GM21390 (cell line): ENCODE results near the gene EIF4EBP2.

Experiments used
- ATAC-seq: cut with Tn5 transposase; IDR thresholded peaks from one replicate; pipeline ENCODE4 v1.9.1; 2021; ENCODE audit not compliant: unreplicated experiment

EIF4EBP2 gene

DNA sequence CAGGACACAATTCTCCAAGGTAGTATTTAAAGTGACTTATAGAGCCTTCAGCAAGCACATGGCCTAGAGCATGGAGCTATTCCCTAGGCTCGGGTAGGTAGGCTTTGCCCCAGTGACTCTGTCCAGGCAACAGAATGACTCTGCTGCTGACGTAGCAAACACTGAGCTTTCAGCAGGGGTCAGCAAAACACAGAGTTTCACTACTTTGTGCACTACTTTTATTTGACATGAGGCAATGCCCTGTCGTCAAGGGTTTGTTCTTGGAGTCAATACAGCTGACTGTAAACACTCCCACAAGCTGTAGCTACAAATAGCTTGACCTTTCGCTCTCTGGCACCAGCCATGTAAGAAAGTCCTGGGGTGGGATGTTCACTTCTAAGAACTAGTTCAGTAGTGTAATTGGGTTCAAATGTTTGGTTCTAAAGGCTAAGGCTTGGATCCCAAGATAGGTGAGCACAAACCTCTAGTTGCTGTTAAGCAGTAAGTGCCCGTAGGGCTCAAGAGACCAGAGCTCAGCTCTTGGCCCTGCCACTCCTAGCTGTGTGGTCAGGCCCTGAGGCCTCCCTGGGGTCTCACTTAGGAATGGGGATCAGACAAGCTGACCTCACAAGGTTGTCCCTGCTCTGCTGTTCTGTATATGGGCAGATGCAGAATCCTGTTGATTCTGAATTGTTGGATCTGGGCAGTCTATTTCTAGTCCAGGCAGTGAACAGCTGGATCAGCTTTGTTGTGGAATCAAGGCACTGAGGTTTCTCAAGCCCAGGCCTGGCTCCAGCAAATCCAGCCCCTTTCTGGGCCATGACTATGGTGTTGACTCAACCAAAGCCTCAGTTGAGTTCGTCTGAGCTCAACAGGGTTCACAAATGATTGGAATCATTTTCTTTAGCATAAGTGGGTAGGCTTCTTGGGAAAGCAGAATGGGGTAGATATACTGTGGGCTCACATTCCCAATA lies 26.8 kb downstream of the EIF4EBP2 start:
- ATAC-seq = no peak

GRCh38 chr10:70432101-70432500 lies 28.2 kb downstream of the EIF4EBP2 start:
- no peak for ATAC-seq

DNA sequence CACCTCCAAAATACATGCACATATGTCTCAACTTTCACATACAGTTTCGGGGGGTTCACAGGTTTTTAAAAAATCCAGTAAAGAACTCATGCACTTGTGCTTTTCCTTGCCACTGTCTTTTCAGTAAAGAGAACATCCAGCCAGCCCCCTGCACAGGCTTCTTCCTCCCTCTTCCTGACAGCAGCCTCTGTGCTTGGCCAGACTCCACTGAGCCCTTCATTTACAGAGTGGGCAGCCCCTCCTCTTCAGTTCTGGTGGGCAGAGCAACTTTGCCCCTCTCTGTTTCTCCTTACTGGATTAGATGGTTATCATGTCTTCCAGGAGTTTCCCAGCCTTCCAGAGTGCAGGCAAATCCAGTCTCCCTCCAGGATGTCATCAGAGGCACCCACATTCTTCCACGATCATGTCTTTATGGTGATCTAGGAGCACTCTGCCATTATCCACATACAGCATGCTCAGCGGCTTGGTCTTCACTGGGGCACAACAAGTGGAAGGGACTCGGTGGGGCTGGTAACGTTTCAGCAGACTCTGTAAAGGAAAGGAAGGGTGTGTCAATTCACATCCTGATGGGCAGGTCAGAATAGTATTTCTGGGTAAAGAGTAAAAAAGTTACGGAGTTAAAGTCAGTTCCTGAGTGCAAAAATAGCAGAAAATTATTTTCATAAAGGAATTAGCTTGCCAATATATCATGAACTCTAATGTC lies 28.8 kb downstream of the EIF4EBP2 start:
- no peak for ATAC-seq

- no peak for ATAC-seq
These were observed 29.8 kb downstream of the EIF4EBP2 start for GRCh38 chr10:70433581-70434280.

GRCh38 chr10:70435241-70436085 lies 31.5 kb downstream of the EIF4EBP2 start:
- ATAC-seq = no peak

GRCh38 chr10:70437721-70438120 lies 33.8 kb downstream of the EIF4EBP2 start:
- no peak for ATAC-seq

DNA sequence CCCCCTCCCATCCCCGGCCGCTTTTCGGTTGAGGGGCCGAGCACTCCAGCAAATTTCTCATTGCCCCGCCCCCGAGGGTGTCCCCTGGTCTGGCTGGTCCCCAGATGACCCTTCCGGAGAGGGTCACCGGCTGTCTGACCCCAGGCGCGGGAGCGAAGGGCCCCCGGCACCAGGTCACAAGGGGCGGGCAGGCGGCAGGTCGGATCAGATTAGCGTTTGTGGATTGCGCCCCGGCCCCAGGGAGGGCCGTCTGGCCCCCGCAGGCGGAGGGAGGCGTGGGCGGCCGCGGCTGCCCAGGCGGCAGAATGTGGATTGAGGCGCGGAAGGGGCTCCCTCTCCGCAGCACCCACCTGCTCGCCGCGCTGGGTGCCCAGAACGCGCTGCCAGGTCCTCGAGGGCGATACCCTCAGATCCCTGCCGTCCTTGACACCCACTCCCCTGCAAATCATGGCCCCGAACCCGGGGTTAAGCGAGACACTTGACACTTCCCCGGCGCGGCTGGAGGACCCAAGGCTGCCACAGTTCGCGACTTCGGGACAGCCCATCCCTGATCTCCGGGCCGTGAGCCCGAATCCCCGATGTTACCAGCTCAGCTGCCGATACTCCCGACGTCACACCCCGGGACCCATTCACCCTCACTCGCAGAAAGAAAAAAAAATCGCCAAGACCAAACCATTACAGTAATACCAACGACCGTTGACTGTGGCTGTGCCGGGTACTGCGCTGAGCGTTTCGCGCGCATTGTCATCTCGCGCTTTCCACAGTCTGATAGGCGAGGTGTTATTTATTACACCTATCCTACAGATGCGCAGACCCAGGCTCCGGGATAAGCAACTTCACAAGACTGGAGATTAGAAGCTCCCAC lies 36.6 kb downstream of the EIF4EBP2 start:
- no peak for ATAC-seq

DNA sequence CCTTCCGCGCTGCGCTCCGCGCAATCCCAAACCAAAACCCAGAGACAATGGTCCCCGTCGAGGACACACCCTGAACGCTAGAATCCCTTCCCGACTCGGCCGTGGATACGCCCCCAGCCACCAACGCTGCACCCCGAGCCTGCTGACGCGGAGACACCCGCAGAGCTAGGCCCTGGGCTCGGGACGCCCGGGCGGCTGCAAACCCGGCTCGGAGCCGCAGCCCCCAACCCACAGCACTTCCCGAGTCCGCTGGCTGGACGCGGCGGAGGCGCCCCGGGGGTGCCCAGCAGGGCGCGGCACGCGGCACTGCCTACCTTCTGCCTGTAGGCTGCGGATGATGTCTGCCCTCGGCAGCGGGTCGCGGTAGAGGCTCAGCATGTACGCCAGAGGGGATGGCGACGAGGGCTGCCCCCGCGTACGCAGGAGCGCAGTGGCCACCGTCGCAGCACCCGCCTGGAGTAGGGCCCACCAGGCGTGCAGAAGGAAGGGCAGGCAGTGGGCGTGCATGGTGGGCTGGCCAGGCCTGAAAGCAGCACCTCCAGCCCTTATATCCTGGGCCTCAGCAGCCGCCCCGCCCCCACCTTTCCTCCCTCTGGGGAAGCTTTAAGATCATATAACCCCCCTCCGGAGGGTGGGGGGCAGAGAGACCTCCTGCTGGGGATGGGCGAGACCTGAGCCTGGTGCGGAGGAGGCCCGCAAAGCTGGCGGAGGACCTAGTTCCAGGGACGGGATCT lies 37.4 kb downstream of the EIF4EBP2 start, which contains the start of gene NODAL:
Gene NODAL (minus strand): TSS at position 521 of the 734 bp plus-strand sequence. CDS start 14 bp downstream, at position 507.
- no peak for ATAC-seq

GRCh38 chr10:70441895-70442309 lies 38.0 kb downstream of the EIF4EBP2 start:
- ATAC-seq = no peak

- no peak for ATAC-seq
These were observed 38.5 kb downstream of the EIF4EBP2 start for GRCh38 chr10:70442332-70442988.

- no peak for ATAC-seq
These were observed 40.8 kb downstream of the EIF4EBP2 start for GRCh38 chr10:70444744-70445143.

GRCh38 chr10:70445718-70446657 lies 42.0 kb downstream of the EIF4EBP2 start:
- ATAC-seq = no peak

DNA sequence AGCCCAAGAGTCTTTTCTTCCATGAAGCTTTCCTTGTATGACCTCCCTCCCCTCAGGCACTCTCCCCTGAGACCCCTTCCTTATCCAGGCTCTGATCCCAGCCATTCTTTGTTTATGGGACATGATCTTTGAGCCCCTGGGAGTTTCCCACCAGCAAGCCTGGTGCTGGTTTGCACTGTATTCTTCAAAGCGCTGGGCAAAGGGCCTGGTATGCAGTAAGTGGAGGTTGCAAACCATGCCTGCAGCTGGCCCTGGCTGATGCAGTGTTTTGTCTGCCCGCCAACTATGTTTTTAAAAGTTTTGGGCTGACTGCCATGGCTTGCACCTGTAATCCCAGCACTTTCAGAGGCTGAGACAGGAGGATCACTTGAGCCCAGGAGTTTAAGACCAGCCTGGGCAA lies 44.3 kb downstream of the EIF4EBP2 start:
- no peak for ATAC-seq

GRCh38 chr10:70455213-70455630 lies 51.3 kb downstream of the EIF4EBP2 start:
- ATAC-seq = no peak

- no peak for ATAC-seq
These were observed 52.2 kb downstream of the EIF4EBP2 start for GRCh38 chr10:70456164-70456563.

- ATAC-seq = no peak
These were observed 53.9 kb downstream of the EIF4EBP2 start for GRCh38 chr10:70457759-70458305.
